GM23338 (cell line): Measurements from ENCODE around the gene NMNAT1. TPM values are rescaled to one million over a fixed set of nuclear protein-coding genes. Genes with fewer than 3 reads are reported as not detected.

Experiments used
- ETS1 ChIP-seq: IDR thresholded peaks from 2 replicates; pipeline ENCODE4 v1.6.1; 2016; ENCODE audit warnings: antibody characterized with exemption
- EZH2 ChIP-seq: fragments of 200-600 bp; sonication (generic); IDR thresholded peaks from one replicate; pipeline ENCODE4 v1.8.0; 2017; ENCODE audit warnings: antibody characterized with exemption, mild to moderate bottlenecking, low read depth; ENCODE audit not compliant: unreplicated experiment
- JUNB ChIP-seq: IDR thresholded peaks from one replicate; pipeline ENCODE4 v1.6.1; 2016; ENCODE audit warnings: antibody characterized with exemption; ENCODE audit not compliant: unreplicated experiment
- POLR2AphosphoS5 ChIP-seq: IDR thresholded peaks from 2 replicates; pipeline ENCODE4 v1.6.1; 2016; ENCODE audit warnings: antibody characterized with exemption, low read depth
- ZNF114 ChIP-seq: fragments of 250-450 bp; sonication (Bioruptor Pico); IDR thresholded peaks from 2 replicates; pipeline ENCODE4 v1.5.0; 2020; ENCODE audit warnings: mild to moderate bottlenecking, moderate library complexity
- ZNF331 ChIP-seq: fragments of 250-450 bp; sonication (Bioruptor Pico); IDR thresholded peaks from 2 replicates; pipeline ENCODE4 v1.5.0; 2020; ENCODE audit warnings: low read depth, mild to moderate bottlenecking, moderate library complexity
- ZNF462 ChIP-seq: fragments of 250-450 bp; sonication (Bioruptor Pico); IDR thresholded peaks from 2 replicates; pipeline ENCODE4 v1.5.0; 2020; ENCODE audit warnings: mild to moderate bottlenecking, moderate library complexity
- polyA plus RNA-seq: library from polyadenylated mRNA; unstranded; fragments of >200 nt; fragmentation: Nextera tagmentation; extraction: Ambion mirVana; gene quantifications from 2 replicates; pipeline ENCODE4 v1.2.1, GENCODE V29; 2016
- total RNA-seq: library from RNA; depleted of rRNA; stranded (reverse); fragments of >200 nt; shearing (Covaris generic); gene quantifications from 2 replicates; pipeline ENCODE4 v1.2.3, GENCODE V29; 2014
- TF ChIP-seq, protein P1 (sequence below): IDR thresholded peaks from one replicate; pipeline ENCODE4 v1.6.1; 2018; ENCODE audit warnings: antibody characterized with exemption; ENCODE audit not compliant: unreplicated experiment

The NMNAT1 gene
- total and polyA plus RNA-seq, 2 experiments from 2014 or later: 2.5 to 3.9 TPM

GRCh38 chr1:9914610-9914937 lies 28.7 kb upstream of the NMNAT1 start (continued):
- TF ChIP-seq ZNF462 (CRISPR knock-in tag) (no peak), ZNF114 (CRISPR knock-in tag) (no peak), POLR2AphosphoS5 (no peak), JUNB (no peak), EZH2 (no peak), ZNF331 (CRISPR knock-in tag) (no peak), ETS1 (no peak)
- TF ChIP-seq, protein P1, sequence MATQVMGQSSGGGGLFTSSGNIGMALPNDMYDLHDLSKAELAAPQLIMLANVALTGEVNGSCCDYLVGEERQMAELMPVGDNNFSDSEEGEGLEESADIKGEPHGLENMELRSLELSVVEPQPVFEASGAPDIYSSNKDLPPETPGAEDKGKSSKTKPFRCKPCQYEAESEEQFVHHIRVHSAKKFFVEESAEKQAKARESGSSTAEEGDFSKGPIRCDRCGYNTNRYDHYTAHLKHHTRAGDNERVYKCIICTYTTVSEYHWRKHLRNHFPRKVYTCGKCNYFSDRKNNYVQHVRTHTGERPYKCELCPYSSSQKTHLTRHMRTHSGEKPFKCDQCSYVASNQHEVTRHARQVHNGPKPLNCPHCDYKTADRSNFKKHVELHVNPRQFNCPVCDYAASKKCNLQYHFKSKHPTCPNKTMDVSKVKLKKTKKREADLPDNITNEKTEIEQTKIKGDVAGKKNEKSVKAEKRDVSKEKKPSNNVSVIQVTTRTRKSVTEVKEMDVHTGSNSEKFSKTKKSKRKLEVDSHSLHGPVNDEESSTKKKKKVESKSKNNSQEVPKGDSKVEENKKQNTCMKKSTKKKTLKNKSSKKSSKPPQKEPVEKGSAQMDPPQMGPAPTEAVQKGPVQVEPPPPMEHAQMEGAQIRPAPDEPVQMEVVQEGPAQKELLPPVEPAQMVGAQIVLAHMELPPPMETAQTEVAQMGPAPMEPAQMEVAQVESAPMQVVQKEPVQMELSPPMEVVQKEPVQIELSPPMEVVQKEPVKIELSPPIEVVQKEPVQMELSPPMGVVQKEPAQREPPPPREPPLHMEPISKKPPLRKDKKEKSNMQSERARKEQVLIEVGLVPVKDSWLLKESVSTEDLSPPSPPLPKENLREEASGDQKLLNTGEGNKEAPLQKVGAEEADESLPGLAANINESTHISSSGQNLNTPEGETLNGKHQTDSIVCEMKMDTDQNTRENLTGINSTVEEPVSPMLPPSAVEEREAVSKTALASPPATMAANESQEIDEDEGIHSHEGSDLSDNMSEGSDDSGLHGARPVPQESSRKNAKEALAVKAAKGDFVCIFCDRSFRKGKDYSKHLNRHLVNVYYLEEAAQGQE: no peak
